GM19468 (cell line): ENCODE results near the gene IL22RA1.

ENCODE experiments used
- ATAC-seq: cut with Tn5 transposase; IDR thresholded peaks from one replicate; pipeline ENCODE4 v1.9.1; 2021; ENCODE audit warnings: mild to moderate bottlenecking, moderate library complexity, moderate number of reproducible peaks; ENCODE audit not compliant: unreplicated experiment; ENCODE audit errors: extremely low read depth

Gene IL22RA1

DNA sequence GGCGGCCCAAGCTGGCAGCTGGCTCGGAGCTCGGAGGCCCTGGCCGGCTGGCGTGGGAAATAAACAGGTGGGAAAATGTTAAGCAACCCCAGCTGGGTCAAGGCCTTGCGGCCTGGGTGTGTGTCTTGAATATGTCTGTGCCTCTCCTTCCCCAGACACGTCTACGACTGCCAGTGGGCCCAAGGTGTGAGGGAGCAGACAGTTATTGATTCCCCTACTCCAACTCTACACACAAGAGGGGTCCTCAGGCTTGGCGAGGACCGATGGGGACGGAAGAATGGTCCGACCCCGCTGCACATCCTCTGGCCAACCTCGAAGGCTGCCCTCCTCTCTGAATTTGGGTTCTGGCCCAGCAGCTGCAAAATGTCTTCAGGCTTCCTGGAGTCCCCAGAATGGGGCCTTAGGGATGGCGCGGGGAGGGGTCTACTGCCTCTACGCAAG, 2.2 kb downstream of the IL22RA1 start:
- ATAC-seq = no peak

DNA sequence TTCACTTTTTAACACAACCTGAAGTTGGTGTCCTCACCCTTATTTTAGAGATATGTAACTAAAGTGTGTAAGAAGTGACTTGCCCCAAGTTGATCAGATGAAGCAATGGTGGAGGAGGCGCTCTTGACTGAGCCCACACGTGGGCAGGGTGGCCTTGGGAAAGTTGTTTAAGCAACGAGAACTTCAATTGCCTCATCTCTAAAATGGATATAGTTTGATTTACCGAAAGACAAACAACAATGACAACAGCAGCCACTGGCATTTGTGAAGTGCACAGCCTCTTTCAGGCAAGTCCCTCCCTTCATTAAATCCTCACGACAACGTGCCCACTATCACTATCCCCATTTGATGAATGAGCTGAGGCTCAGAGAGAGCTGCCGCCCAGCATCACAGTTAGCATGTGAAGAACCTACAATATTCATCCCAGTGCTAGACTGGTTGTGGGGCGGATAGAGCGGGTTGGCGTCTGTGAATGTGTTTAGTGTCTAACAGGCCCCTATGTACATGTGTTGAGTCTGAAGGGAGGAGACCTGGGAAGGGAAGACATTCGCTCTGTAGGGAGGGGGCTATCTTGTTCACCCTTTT, 3.0 kb downstream of the IL22RA1 start:
- ATAC-seq = no peak

DNA sequence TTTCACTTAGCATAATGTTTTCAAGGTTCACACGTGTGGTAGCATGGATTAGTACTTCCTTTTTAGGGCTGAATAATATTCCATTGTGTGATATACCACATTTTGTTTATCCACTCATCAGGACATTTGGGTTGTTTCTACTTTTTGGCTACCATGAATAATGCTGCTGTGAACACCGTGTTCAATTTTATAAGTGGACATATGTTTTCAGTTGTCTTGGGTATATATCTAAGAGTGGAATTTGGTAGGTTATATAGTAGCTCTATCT, 3.8 kb downstream of the IL22RA1 start:
- no peak for ATAC-seq

DNA sequence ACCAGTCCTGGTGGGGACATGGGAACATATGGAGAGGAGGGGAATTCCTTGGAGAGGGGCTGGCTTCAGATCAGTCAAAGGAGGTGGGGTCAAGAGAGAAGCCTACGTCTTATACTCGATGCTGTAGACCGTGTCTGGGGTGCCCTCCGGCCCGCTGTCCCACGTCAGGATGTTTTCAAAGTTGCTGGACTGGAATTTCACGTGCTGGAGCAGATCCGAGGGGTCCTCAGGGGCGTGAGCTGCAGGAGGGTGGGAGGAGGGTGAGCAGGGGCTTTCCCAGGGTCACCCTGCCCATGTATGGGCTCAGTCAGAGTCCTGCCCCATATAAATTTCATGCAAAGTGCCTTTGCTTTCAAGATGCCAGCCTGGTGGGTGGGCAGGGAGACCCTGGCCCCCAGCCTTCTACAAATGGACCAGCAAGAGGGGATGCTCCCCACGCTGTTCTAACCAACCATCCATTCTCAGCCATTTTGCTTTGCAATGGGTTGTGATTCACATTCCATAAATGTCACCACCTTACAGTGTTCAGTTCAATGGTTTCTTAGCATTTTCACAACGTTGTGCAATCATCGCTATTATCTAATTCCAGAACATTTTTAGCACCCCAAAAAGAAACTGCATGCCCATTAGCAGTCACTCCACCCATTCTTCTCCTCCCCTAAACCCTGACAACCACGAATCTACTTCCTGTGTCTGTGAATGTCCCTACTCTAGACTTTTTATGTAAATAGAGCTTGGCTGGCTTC, 4.3 kb downstream of the IL22RA1 start:
- no peak for ATAC-seq

DNA sequence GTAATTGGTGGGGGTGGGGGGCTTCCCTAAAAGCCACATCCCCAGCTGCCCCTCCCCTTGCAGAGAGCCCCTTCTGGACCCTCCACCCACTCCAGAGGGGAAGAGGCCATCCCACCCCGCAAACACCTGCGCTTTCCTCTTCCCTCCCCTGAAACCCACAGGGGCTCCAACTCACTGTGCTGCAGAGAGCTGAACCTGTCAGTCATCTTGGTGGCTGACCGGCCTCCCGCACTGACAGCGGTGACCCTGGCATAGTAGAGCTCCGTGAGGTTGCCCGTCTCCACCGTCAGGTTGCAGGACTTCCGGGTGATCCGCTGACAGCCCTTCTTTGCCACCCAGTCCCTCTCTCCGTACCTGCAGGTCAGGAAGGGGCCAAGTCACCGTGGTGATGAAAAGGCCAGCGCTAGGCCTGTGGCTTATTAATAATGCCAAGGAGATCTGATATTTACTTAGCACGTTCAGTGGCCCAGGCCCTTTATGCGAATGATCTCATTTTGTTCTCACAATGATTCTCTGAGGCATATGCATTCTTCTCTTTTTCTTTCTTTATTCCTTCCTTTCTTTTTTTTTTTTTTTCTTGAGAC, 5.9 kb downstream of the IL22RA1 start:
- no peak for ATAC-seq

DNA sequence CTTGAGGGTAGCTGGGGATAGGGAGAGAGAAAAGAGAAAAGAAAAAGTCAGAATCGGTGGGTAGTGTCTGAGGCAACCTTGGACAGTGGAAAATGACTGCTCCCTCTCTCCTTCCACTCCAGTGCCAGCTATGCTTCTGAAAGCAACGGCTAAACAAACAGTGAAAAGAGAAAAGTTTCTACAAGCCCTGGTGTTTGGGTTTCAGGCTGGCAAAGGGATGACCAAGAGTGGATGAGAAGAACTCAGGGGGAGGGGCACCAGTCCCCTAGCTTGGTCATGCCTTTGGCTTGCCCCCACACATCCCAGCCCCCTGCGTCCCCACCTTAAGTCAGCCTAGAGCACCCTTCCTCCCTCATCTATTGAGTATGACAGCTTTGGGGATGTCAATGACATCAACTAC, 8.6 kb downstream of the IL22RA1 start:
- no peak for ATAC-seq

DNA sequence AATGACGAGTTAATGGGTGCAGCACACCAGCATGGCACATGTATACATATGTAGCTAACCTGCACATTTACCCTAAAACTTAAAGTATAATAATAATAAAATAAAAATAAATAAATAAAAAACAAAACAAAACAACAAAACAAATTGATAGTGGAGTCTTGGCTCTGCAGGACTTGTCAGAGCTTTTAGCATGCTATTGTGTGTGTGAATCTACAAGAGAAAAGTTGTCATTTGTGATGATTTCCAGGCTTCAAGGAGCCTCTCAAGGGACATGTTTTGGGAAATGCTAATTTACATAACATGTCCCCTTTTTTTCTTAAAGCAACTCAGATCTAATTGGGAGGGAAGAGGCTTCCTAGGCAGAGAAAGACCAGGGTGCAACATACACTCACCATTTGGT, 9.1 kb downstream of the IL22RA1 start:
- no peak for ATAC-seq

DNA sequence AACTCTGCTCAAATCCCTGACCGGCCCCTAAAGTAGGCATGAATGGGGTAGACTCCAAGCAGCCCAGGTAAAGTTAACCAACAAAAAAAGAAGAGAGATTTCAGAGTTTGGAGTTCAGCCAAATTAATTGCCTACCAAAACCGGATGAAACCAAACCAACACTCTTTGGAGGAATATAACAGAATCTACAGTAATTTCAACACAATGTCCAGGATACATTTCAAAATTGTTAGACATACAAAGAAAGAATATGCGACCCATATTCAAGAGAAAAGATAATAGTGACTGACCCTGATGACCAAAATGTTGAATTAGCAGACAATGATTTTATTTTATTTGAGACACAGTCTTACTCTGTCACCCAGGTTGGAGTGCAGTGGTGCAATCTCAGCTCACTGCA, 12.6 kb downstream of the IL22RA1 start:
- no peak for ATAC-seq

DNA sequence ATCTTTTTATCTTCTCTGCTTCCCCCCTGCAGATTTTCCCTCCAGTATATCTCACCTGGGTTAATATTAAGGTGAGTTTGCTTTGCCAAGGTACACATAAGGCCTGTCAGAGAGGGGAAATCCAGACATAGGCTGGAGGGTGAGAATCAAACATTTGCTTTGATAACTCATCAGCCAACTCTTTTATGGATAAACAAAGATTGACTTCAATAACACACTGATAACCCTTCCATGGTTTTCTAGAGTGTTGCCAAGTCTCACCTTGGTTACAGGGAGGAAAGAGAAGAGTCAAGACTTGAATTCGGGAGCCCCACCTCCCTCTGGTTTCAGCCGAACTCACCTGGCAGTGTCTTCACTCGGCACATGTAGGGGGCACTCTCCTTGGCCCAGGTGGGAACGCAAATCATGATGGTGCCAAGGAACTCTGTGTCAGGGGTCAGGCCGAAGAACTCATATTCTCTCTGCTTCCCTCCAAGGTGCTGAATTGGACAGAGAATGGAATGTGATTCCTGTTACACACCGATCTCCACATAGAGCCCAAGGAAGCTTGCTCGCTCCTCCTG, 15.1 kb downstream of the IL22RA1 start:
- no peak for ATAC-seq

DNA sequence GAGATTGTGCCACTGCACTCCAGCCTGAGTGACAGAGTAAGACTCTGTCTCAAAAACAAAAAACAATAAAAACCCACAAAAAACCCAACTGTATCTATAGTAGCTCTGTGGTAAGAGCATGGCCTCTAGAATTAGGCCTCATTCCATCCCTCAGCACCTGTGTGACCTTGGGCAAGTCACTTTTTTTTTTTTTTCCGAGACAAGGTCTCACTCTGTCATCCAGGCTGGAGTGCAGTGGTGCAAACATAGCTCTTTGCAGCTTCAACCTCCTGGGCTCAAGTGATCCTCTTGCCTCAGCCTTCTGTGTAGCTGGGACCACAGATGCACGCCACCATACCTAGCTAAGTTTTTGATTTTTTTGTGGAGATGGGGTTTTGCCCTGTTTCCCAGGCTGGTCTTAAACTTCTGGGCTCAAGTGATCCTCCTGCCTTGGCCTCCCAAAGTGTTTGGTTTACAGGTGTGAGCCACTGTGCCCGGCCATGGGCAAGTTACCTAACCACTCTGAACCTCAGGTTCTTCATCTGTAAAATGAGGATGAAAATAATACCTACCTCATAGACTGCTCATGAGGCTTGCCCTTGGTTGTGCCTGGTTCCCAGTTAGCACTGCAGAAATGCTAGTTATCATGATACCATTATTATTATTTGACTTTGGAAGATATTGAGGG, 15.7 kb downstream of the IL22RA1 start:
- no peak for ATAC-seq

DNA sequence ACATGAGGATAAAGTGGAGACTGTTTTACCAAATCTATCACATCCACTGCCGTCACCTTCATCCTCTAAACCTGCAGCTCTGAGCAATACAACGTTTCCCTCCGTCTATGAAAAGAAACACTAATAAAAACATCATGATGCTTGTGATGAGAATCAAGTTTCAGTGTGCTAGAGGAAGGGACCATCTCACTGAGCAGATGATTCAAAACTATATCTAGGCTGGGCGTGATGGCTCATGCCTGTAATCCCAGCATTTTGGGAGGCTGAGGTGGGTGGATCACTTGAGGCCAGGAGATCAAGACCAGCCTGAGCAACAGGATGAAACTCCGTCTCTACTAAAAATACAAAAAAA, 16.3 kb downstream of the IL22RA1 start:
- no peak for ATAC-seq

DNA sequence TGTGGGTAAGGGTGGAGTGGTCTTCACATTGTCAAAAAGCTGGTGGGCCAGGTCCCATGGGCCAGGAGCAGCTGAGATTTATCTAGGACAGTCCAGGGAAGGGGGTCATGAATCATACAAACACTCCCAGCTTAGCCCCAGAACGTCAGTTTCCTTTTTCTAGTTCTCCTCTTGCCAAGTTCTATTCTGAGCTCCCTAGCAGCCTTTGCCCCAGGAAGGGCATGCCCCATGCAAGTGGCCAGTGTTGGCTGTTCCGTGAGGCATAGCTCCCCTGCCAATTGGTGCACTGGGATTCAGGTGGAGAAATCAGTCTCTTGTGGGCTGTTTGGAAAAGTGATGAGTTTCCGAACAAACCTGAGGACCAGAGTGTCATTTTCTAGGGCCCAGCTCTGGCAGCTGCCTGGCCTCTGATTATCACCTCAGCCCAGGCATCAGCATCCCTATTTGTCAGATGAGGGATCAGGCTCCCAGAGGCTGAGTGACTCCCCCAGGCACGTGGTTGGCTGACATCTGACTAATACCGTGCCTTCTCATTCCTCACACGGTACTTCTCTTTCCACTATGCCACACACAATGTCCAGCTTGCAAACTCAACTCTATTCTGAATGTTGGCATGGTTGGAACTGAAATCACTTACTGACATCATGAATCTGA, 16.8 kb downstream of the IL22RA1 start:
- no peak for ATAC-seq

DNA sequence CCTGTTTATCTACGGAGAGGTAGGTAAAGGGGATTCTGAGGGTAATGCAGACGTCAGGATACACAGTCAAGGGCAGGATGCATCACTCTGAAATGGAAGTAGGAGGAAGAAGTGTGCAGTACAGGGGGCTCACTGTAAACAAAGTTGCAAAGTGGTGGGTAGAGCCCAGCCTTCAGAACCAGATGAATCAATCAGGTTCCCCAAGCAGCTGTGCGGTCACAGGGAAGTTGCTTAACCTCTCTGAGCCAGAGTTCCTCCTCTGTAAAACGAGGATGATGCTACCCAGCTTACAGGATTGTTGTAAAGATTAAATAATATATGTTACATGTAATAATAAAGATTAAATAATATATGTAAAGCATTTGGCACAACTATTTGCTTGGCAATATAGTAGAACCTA, 17.5 kb downstream of the IL22RA1 start:
- ATAC-seq = no peak

DNA sequence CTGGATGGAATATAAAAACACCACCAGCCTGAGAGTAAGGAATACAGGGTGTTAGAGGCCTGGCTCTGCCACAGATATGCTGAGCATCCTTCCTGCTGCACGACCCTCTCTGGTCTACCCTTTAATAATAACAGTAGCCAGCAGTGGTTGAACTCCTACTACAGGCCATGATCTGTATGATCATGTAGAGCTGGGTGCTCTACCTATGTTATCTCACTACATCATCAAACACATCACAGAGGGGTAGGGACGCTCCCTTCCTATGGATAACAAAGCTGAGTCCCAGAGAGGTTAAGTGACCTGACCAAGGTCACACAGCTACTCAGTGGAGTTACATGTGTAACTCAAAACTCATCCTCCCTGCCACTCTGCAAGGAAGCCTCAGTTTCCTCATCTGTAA, 18.0 kb downstream of the IL22RA1 start:
- ATAC-seq = no peak

DNA sequence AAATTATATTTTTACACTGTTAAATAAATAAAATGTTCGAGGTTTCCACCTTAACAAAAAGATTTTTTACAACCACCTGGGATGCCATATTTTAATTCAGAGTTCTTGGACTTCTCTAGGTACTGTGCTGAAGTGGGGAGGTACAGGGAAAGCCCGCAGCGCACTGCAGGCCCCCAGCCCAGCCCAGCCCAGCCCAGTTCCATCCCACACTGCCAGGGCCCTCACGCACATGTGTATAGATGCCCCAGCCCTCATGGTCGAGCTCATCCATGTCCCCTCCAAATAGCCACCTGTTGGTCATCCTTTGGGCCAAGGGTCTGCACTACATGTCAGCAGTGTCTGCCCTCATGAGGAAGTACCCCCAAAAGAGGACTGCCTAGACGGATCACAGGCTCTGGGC, 19.3 kb downstream of the IL22RA1 start:
- ATAC-seq = no peak

DNA sequence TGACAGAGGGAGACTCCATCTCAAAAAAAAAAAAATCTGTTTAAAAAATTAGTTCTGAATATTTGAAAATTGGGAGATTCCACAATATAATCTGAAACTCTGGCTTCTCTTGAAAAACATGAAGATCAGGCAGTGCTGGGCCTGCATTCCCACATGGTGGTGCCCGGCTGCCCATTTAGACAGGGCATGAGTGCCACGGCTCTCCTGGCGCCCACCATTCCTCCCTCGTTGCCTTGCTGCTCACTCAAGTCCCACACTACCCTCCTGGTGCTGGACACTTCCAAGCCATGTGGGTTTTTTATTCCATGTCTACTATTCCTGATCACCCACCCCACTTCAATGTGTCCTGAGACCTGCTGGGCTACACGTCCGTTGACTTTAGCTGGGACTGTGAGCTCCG, 20.2 kb downstream of the IL22RA1 start:
- no peak for ATAC-seq

DNA sequence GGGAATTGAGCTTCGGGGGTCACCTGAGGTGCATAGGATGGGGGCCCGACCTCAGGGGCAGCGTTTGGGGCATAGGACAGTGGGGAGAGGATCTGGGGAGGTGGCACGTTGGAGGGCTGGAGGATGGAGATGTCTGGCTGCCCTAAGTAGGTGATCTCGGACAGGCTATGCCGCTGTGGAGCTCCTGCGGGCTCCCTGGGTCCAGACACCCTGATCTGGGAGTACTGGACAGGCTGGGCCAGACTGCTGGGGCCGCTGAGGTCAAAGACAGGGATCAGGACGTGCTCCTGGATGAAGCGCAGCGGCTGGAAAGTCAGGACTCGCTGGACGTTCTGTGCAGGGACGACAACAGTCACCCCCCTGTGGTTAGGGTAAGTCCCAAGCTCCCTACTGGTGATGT, 21.5 kb downstream of the IL22RA1 start:
- no peak for ATAC-seq

DNA sequence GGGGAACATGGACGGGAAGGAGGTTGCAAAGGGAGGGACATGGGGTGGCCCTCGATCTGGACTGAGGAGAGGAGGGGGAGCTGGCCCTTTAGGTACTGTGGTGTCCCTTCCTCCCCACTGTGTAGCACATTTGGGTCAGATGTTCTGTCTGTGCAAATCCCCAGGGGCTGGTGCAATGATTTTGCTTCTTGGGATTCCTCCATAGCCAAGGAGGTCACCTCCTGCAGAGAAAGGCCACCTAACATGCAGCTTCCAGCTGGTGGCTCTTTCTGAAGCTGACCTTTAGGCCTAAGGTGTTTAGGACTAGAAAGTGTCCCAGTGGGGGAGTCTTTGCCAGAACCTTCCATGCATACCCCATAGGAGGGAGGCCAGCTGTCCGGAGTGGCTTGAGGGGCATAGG, 22.0 kb downstream of the IL22RA1 start:
- ATAC-seq = no peak

DNA sequence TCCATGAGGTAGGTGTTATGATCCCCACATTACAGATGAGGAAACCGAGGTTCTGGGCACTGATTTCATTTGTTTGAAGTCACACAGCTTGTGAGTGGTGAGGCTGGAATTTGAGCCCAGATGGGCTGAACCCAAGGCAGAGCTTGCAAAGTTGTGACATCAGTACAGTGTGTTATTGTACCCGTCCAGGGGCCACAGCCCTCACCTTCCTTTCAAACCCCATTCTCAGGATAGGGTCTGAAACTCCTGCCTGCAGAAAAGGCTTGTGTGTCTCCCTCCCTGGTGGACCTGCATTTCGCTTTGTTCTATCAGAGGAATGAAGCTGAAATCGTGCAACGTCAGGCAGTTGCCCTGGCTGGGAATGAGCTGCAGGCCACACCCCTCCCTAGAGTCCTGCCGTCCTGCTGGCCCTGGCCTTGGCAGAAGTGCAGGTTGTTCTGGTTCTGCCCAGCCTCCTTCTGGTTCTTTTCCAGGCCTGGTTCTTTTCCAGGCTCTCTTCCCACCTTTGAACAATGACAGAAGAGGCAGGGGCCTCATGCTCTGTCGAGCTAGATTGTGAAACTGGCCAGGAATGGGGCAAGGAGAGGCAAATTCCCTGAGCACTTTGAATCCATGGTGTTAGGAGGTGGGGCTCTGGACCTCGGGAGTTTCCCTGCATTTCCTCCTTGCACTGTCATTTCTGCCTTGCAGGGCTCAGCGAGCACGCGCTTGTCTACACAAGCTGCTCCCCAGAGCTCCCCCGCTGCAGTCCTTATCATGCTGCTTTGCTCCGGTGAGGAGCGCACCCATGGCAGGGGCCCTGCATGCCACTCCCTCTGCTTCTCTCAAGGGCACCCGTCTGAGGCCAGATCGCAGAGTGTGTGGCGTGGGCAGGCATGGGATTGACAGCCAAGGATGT, 22.8 kb downstream of the IL22RA1 start:
- no peak for ATAC-seq

DNA sequence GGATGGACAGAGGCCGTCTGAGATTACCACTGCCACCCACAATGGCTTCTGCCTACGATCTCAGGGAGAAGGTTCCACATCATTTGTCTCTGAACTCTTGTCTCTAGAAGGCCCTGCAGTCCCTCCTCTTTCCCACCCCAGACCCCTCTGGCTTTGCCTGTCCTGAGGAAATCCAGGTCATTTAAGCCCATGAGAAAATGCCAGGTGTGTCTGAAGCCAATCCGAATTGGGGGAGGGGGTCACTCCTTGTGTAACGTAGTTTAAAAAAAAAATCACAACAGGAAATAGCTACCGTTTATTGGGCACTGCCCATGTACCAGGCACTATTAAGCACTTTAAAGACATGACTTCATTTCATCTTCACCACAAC, 23.5 kb downstream of the IL22RA1 start:
- no peak for ATAC-seq
